K562 (cell line): Measurements from ENCODE around the gene KAT6B. TPM values are rescaled to one million over a fixed set of nuclear protein-coding genes. Genes with fewer than 3 reads are reported as not detected.

ENCODE experiments used
- ATAC-seq: fragments of 200-7000 bp; cut with Tn5 transposase; 3 replicates; pipeline ENCODE4 v1.9.1; 2020; ENCODE audit warnings: moderate library complexity
- BruUV-seq: library from RNA; stranded (reverse); fragments of 400-500 nt; replicated peaks from 2 replicates; lab custom pipeline; 2021; lab: Mats Ljungman, UMichigan
- CTCF ChIA-PET: fragments of 300-600 bp; formaldehyde crosslinking; extraction: SDS; loops from one replicate; lab custom pipeline; 2021; ENCODE audit warnings: low intra/inter-chr PET ratio; lab: Yijun Ruan, JAX
- POLR2A ChIA-PET: fragments of 300-600, 350-650 bp; sonication (Branson Sonifier 250); formaldehyde crosslinking; extraction: SDS; loops from one replicate; lab custom pipeline; 2021; ENCODE audit warnings: antibody characterized with exemption, inconsistent platforms; lab: Yijun Ruan, JAX
- DNase-seq, 4 experiments: peaks; one replicate each; pipeline versions ENCODE4 v3.0.0 to v3.0.0-alpha.2; 2011 to 2018; ENCODE audit warnings: low spot score in 3 of 4, mixed read lengths in 3 of 4; ENCODE audit errors: extremely low read depth in 1 of 4
- FAIRE-seq: peaks from 2 replicates; lab custom pipeline; 2011; peaks lifted over from hg19 to GRCh38; lab: Jason Lieb, UNC
- H2AFZ ChIP-seq: 2 replicates; pipeline ENCODE4 v1.6.0; 2011; ENCODE audit warnings: low read depth, low read length, control low read depth, inconsistent platforms
- H3K27ac ChIP-seq: fragments of 200-600 bp; 3 replicates; pipeline ENCODE4 v1.8.0; 2011; ENCODE audit warnings: low read depth, mild to moderate bottlenecking, control low read depth, inconsistent platforms, low read length, moderate library complexity, mixed read lengths; ENCODE audit errors: extremely low read depth
- H3K27me3 ChIP-seq, 2 experiments: fragments of 300-600 bp in 1 of 2; 2 replicates in 1 of 2; 3 replicates in 1 of 2; pipeline versions ENCODE4 v1.6.0 to v1.8.0; 2011; ENCODE audit warnings: inconsistent platforms in 2 of 2, low read length in 2 of 2, mild to moderate bottlenecking in 1 of 2, mixed read lengths in 1 of 2, moderate library complexity in 1 of 2; ENCODE audit not compliant: control insufficient read depth in 2 of 2, insufficient read depth in 2 of 2
- H3K36me3 ChIP-seq: fragments of 300-600 bp; 3 replicates; pipeline ENCODE4 v1.8.0; 2011; ENCODE audit warnings: mild to moderate bottlenecking, low read length, inconsistent platforms; ENCODE audit not compliant: control insufficient read depth, insufficient read depth
- H3K4me1 ChIP-seq, 2 experiments: fragments of 200-600 bp in 1 of 2; replicated peaks in 1 of 2; 2 replicates in 1 of 2; 3 replicates in 1 of 2; pipeline versions ENCODE4 v1.5.1 to v1.8.0; 2011; ENCODE audit warnings: inconsistent platforms in 2 of 2, low read length in 2 of 2, mild to moderate bottlenecking in 1 of 2, mixed read lengths in 1 of 2, moderate library complexity in 1 of 2; ENCODE audit not compliant: control insufficient read depth in 2 of 2, insufficient read depth in 2 of 2
- H3K4me2 ChIP-seq: 2 replicates; pipeline ENCODE4 v1.6.1; 2011; ENCODE audit warnings: low read length, control low read depth, inconsistent platforms, mixed read lengths; ENCODE audit not compliant: insufficient read depth
- H3K4me3 ChIP-seq: fragments of 200-600 bp; sonication (generic), shearing (Covaris generic); 2 replicates; pipeline ENCODE4 v1.5.1; 2016; ENCODE audit warnings: control low read depth, inconsistent platforms
- H3K79me2 ChIP-seq: fragments of 200-600 bp; 3 replicates; pipeline ENCODE4 v1.8.0; 2011; ENCODE audit warnings: low read length, inconsistent platforms; ENCODE audit not compliant: control insufficient read depth, insufficient read depth
- H3K9ac ChIP-seq, 2 experiments: 2 replicates each; pipeline versions ENCODE4 v1.6.0 to v1.6.1; 2011; ENCODE audit warnings: low read depth in 2 of 2, low read length in 2 of 2, control low read depth in 1 of 2, inconsistent platforms in 1 of 2, mild to moderate bottlenecking in 1 of 2, mixed read lengths in 1 of 2; ENCODE audit not compliant: insufficient read depth in 1 of 2
- H3K9me1 ChIP-seq: one replicate; pipeline ENCODE4 v1.6.0; 2011; ENCODE audit warnings: inconsistent platforms, mild to moderate bottlenecking, low read length, moderate library complexity; ENCODE audit not compliant: control insufficient read depth, insufficient read depth
- H3K9me3 ChIP-seq: replicated peaks from 2 replicates; pipeline ENCODE4 v1.5.1; 2011; ENCODE audit warnings: low read depth, low read length, inconsistent platforms; ENCODE audit not compliant: control insufficient read depth, insufficient read depth
- H4K20me1 ChIP-seq: replicated peaks from 2 replicates; pipeline ENCODE4 v1.6.1; 2011; ENCODE audit warnings: low read length, inconsistent platforms, mixed read lengths; ENCODE audit not compliant: control insufficient read depth, insufficient read depth
- CEBPZ ChIP-seq: fragments of 150-350 bp; IDR thresholded peaks from 2 replicates; pipeline ENCODE4 v1.6.1; 2014; ENCODE audit warnings: low read depth, mild to moderate bottlenecking, low read length, borderline replicate concordance
- E2F1 ChIP-seq: sonication (generic); formaldehyde crosslinking; IDR thresholded peaks from 2 replicates; pipeline ENCODE4 v1.8.1; 2023; ENCODE audit warnings: mild to moderate bottlenecking, missing genetic modification reagents, moderate library complexity
- HSF4 ChIP-seq: fragments of 250-450 bp; sonication (Bioruptor Pico); IDR thresholded peaks from 2 replicates; pipeline ENCODE4 v2.1.2; 2022; ENCODE audit warnings: mild to moderate bottlenecking, moderate library complexity, borderline replicate concordance
- SMAD4 ChIP-seq: fragments of 250-450 bp; sonication (Bioruptor Pico); conservative IDR thresholded peaks from 2 replicates; pipeline ENCODE4 v1.8.0; 2021; ENCODE audit warnings: inconsistent platforms, mild to moderate bottlenecking, moderate library complexity
- SREBF2 ChIP-seq: sonication (generic); formaldehyde crosslinking; IDR thresholded peaks from 2 replicates; pipeline ENCODE4 v1.4.0; 2020; ENCODE audit warnings: mild to moderate bottlenecking, missing genetic modification reagents
- ZNF561 ChIP-seq: fragments of 450-650 bp; formaldehyde crosslinking; conservative IDR thresholded peaks from 2 replicates; pipeline ENCODE4 v1.4.0; 2020; ENCODE audit warnings: mild to moderate bottlenecking, moderate library complexity
- ZNF76 ChIP-seq: fragments of 250-450 bp; sonication (Bioruptor Pico); IDR thresholded peaks from 2 replicates; pipeline ENCODE4 v1.4.0; 2020; ENCODE audit warnings: mild to moderate bottlenecking, moderate library complexity, borderline replicate concordance
- WGBS: fragments of 100-300 bp; shearing (Covaris generic); methylation state at CpG from one replicate; pipeline ENCODE4 v1.1.6; 2016; ENCODE audit warnings: low coverage, mixed read lengths; ENCODE audit not compliant: insufficient coverage; ENCODE audit errors: missing lambda C conversion rate; 5-methylcytosine and 5-hydroxymethylcytosine counted together
- in situ Hi-C: fragments of 300-500 bp; cut with MboI; formaldehyde crosslinking; loops from 4 replicates; pipeline ENCODE4 v1.15.0; 2018; ENCODE audit warnings: inconsistent platforms, mixed read lengths
- intact Hi-C: fragments of 100-400 bp; cut with micrococcal nuclease; formaldehyde crosslinking; loops from 2 replicates; pipeline ENCODE4 v1.14.2; 2022
- polyA plus RNA-seq, 8 experiments: library from polyadenylated mRNA; depleted of rRNA in 4 of 8; stranded (reverse) in 5 of 8; unstranded in 3 of 8; fragments of >200 nt; fragmentation: Nextera tagmentation in 2 of 8; fragmentation: Illumina TruSeq in 1 of 8; extraction: Ambion mirVana in 2 of 8; extraction: Trizol in 1 of 8; gene quantifications; 2 replicates each; pipeline versions ENCODE4 v1.2.1 to v1.2.3, GENCODE V29; 2011 to 2014; ENCODE audit warnings: inconsistent platforms in 1 of 8, missing spikeins in 1 of 8
- total RNA-seq, 7 experiments: library from RNA; depleted of rRNA in 6 of 7; stranded (reverse); fragments of >200 nt in 6 of 7; fragmentation: Illumina TruSeq in 2 of 7; extraction: Trizol in 2 of 7; gene quantifications; 2 replicates each; pipeline versions ENCODE4 v1.2.1 to v1.2.3, GENCODE V29; 2011 to 2021; ENCODE audit warnings: low replicate concordance in 1 of 7
- TF ChIP-seq, protein P1 (sequence below): fragments of 200-400 bp; formaldehyde crosslinking; IDR thresholded peaks from 2 replicates; pipeline ENCODE4 v1.6.1; 2017; ENCODE audit warnings: mild to moderate bottlenecking, low read depth, low read length, moderate library complexity

Gene KAT6B
- total and polyA plus RNA-seq, 9 of the 15 experiments (the other 6 are each of a cell fraction or from before 2014, with no cell fraction given): 1.4 to 9.2 (median 6.8) TPM

GRCh38 chr10:74909670-74910069, 83.3 kb downstream of the KAT6B start:
- Histone ChIP-seq H3K27ac (no peak overlapping the region), H3K4me1 (no peaks in the 10 kb centered on the region), H3K27me3 (peaks cover 2 to 5% of the 10 kb centered on the region in 2 experiments; a peak in 3 of 5 replicates), H3K4me2 (no peak overlapping the region), H3K9me3 (no peaks in the 10 kb centered on the region), H4K20me1 (no peaks in the 10 kb centered on the region), H3K36me3 (no peaks in the 10 kb centered on the region), H3K79me2 (no peaks in the 10 kb centered on the region), H3K9ac (no peak overlapping the region), H3K4me3 (no peak overlapping the region)
- 0% methylated on average over 1 of the region's 1 CpG for WGBS
- FAIRE-seq (no peak), ATAC-seq (no peak), DNase-seq (no peak)
- intact Hi-C loops (no loop called here), in situ Hi-C loops (no loop called here)
- BruUV-seq: no TSS peak
- ChIA-PET CTCF (no interaction called here), POLR2A (interaction anchor here (0.6 to 1.1 kb wide), 3 partner anchors 10 to 83 kb away, joined by 3 read pairs; partner anchors contain the start of gene KAT6B)
- TF ChIP-seq CEBPZ: no peak
- TF ChIP-seq SMAD4 (CRISPR knock-in tag): no peak
- TF ChIP-seq, protein P1, sequence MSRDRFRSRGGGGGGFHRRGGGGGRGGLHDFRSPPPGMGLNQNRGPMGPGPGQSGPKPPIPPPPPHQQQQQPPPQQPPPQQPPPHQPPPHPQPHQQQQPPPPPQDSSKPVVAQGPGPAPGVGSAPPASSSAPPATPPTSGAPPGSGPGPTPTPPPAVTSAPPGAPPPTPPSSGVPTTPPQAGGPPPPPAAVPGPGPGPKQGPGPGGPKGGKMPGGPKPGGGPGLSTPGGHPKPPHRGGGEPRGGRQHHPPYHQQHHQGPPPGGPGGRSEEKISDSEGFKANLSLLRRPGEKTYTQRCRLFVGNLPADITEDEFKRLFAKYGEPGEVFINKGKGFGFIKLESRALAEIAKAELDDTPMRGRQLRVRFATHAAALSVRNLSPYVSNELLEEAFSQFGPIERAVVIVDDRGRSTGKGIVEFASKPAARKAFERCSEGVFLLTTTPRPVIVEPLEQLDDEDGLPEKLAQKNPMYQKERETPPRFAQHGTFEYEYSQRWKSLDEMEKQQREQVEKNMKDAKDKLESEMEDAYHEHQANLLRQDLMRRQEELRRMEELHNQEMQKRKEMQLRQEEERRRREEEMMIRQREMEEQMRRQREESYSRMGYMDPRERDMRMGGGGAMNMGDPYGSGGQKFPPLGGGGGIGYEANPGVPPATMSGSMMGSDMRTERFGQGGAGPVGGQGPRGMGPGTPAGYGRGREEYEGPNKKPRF: no peak
- TF ChIP-seq HSF4 (CRISPR knock-in tag): no peak
- TF ChIP-seq ZNF561 (CRISPR knock-in tag): no peak
- no peak for TF ChIP-seq ZNF76 (CRISPR knock-in tag)
- no peak for TF ChIP-seq E2F1
- no peak for TF ChIP-seq SREBF2
- TF ChIP-seq, all 486 proteins: peak for 0
- H3K9me1 ChIP-seq: no peaks in the 10 kb centered on the region
- no peak overlapping the region for H2AFZ ChIP-seq
